ENCODE data around the gene PDLIM1. TPM values are rescaled to one million over a fixed set of nuclear protein-coding genes. Genes with fewer than 3 reads are reported as not detected.
A peak's percentile ranks its signal among the peaks of the same experiment; 100 is the strongest.

Gene PDLIM1
- total and polyA plus RNA-seq, 2 of the 8 experiments (the other 6 are each of a cell fraction or from before 2014, with no cell fraction given): 169 to 245 TPM

GRCh38 chr10:95196046-95196445, 94.8 kb downstream of the PDLIM1 start (continued):
- TF ChIP-seq CTBP2 (IDR thresholded peaks at IDR 0.05; ENCODE audit: borderline replicate concordance, insufficient read depth, insufficient read length, low read length) (no peak), TAF7 (optimal IDR thresholded peaks at IDR 0.05; ENCODE audit: borderline replicate concordance, low read depth, low read length) (peak; percentile 36), SP1 (IDR thresholded peaks at IDR 0.05; ENCODE audit: low read depth, low read length) (0 out of 2 replicates have a peak, but pooled peaks have one; percentile 22)

Data from H1 (cell line).